HG03469 (cell line): ENCODE data around the gene DBN1.
"Not testable (repeated sequence)": the region's sequence is repeated elsewhere in the genome, so short reads cannot be mapped to it uniquely, and the experiment has no call there.

Source experiments
- ATAC-seq: cut with Tn5 transposase; IDR thresholded peaks from one replicate; pipeline ENCODE4 v1.9.1; 2021; ENCODE audit warnings: mild to moderate bottlenecking, moderate library complexity, moderate number of reproducible peaks; ENCODE audit not compliant: unreplicated experiment

Gene DBN1

GRCh38 chr5:177491983-177492746 lies 18.7 kb upstream of the DBN1 start:
- no peak for ATAC-seq

GRCh38 chr5:177491429-177491945 lies 18.1 kb upstream of the DBN1 start:
- ATAC-seq: no peak

- ATAC-seq: no peak
These were observed 17.6 kb upstream of the DBN1 start for GRCh38 chr5:177490992-177491391.

GRCh38 chr5:177490311-177490991 lies 17.0 kb upstream of the DBN1 start:
- ATAC-seq: no peak

GRCh38 chr5:177489119-177489716 lies 15.8 kb upstream of the DBN1 start:
- ATAC-seq: no peak

- no peak for ATAC-seq
These were observed 14.5 kb upstream of the DBN1 start for GRCh38 chr5:177487975-177488374.

GRCh38 chr5:177487144-177487543 lies 13.7 kb upstream of the DBN1 start:
- no peak for ATAC-seq

- no peak for ATAC-seq
These were observed 12.8 kb upstream of the DBN1 start for GRCh38 chr5:177486256-177486655.

GRCh38 chr5:177485753-177486152 lies 12.3 kb upstream of the DBN1 start:
- not testable (repeated sequence) for ATAC-seq

- no peak for ATAC-seq
These were observed 11.6 kb upstream of the DBN1 start for GRCh38 chr5:177484902-177485549.

GRCh38 chr5:177483994-177484901 lies 10.8 kb upstream of the DBN1 start:
- no peak for ATAC-seq

GRCh38 chr5:177483042-177483441 lies 9.6 kb upstream of the DBN1 start:
- no peak for ATAC-seq

- no peak for ATAC-seq
These were observed 8.9 kb upstream of the DBN1 start for GRCh38 chr5:177482359-177482795.

GRCh38 chr5:177479774-177480173 lies 6.3 kb upstream of the DBN1 start:
- ATAC-seq: no peak

GRCh38 chr5:177478711-177479646 lies 5.5 kb upstream of the DBN1 start:
- no peak for ATAC-seq

GRCh38 chr5:177477701-177478477 lies 4.5 kb upstream of the DBN1 start:
- no peak for ATAC-seq

- no peak for ATAC-seq
These were observed 3.2 kb upstream of the DBN1 start for GRCh38 chr5:177476531-177477233.
